Chondrocyte (in vitro differentiated cells): ENCODE data around the gene TMEM191C. TPM values are rescaled to one million over a fixed set of nuclear protein-coding genes. Genes with fewer than 3 reads are reported as not detected.
"Not testable (repeated sequence)": the region's sequence is repeated elsewhere in the genome, so short reads cannot be mapped to it uniquely, and the experiment has no call there.

Experiments
- DNase-seq: peaks from one replicate; pipeline ENCODE4 v3.0.0; 2021; ENCODE audit warnings: mixed read lengths, low spot score
- H3K27ac Mint-ChIP-seq: one replicate; pipeline ENCODE4 v1.8.0; 2021; ENCODE audit warnings: mild to moderate bottlenecking, moderate library complexity, mixed read lengths; ENCODE audit not compliant: unreplicated experiment
- H3K27me3 Mint-ChIP-seq: 2 replicates; pipeline ENCODE4 v1.8.0; 2021; ENCODE audit warnings: low read depth, mixed read lengths
- H3K36me3 Mint-ChIP-seq: 2 replicates; pipeline ENCODE4 v1.8.0; 2021; ENCODE audit warnings: low read depth, mixed read lengths
- H3K4me1 Mint-ChIP-seq: 2 replicates; pipeline ENCODE4 v1.8.0; 2021; ENCODE audit warnings: low read depth, mild to moderate bottlenecking, mixed read lengths
- H3K4me3 Mint-ChIP-seq: one replicate; pipeline ENCODE4 v1.8.0; 2021; ENCODE audit warnings: mild to moderate bottlenecking, moderate library complexity, mixed read lengths; ENCODE audit not compliant: unreplicated experiment
- H3K9me3 Mint-ChIP-seq: 2 replicates; pipeline ENCODE4 v1.8.0; 2021; ENCODE audit warnings: low read depth, mixed read lengths
- CTCF ChIP-seq: fragments of 200-600 bp; sonication (generic); IDR thresholded peaks from 2 replicates; pipeline ENCODE4 v1.5.0; 2021; ENCODE audit warnings: antibody characterized with exemption, mild to moderate bottlenecking, moderate library complexity
- total RNA-seq: library from RNA; stranded (reverse); gene quantifications from 3 replicates; pipeline ENCODE4 v1.2.1, GENCODE V29; 2021

The TMEM191C gene
- total RNA-seq, 1 donor from 2014 or later: 1.7 TPM

GRCh38 chr22:21442123-21442522 is 25.1 kb upstream of the TMEM191C start:
- not testable (repeated sequence) for DNase-seq, H3K27ac Mint-ChIP-seq, H3K36me3 Mint-ChIP-seq, H3K4me1 Mint-ChIP-seq, H3K27me3 Mint-ChIP-seq, H3K9me3 Mint-ChIP-seq, H3K4me3 Mint-ChIP-seq

GRCh38 chr22:21442646-21443045 is 24.5 kb upstream of the TMEM191C start:
- not testable (repeated sequence) for H3K9me3 Mint-ChIP-seq, H3K4me3 Mint-ChIP-seq, H3K36me3 Mint-ChIP-seq, H3K27me3 Mint-ChIP-seq, H3K27ac Mint-ChIP-seq, H3K4me1 Mint-ChIP-seq
- DNase-seq: peak; percentile 70

- H3K36me3 Mint-ChIP-seq: peaks cover 6% of the 10 kb centered on the region
- H3K27me3 Mint-ChIP-seq: no peaks in the 10 kb centered on the region
- H3K4me3 Mint-ChIP-seq: no peak overlapping the region
- DNase-seq: peak; percentile 80
- no peak overlapping the region for H3K27ac Mint-ChIP-seq
- no peaks in the 10 kb centered on the region for H3K4me1 Mint-ChIP-seq
- no peak for TF ChIP-seq CTCF
- no peaks in the 10 kb centered on the region for H3K9me3 Mint-ChIP-seq
Measured at GRCh38 chr22:21443057-21443734, 24.0 kb upstream of the TMEM191C start.

- Mint-ChIP-seq H3K4me3 (no peak overlapping the region), H3K4me1 (no peaks in the 10 kb centered on the region), H3K36me3 (peaks cover 6% of the 10 kb centered on the region), H3K9me3 (no peaks in the 10 kb centered on the region), H3K27ac (no peak overlapping the region), H3K27me3 (no peaks in the 10 kb centered on the region)
- DNase-seq: peak; percentile 61
- no peak for TF ChIP-seq CTCF
Measured at GRCh38 chr22:21443735-21444421, 23.3 kb upstream of the TMEM191C start.

- Mint-ChIP-seq H3K27ac (no peak overlapping the region), H3K4me1 (no peaks in the 10 kb centered on the region), H3K27me3 (no peaks in the 10 kb centered on the region), H3K9me3 (no peaks in the 10 kb centered on the region), H3K4me3 (no peak overlapping the region), H3K36me3 (peaks cover 6% of the 10 kb centered on the region)
- TF ChIP-seq CTCF: no peak
- peak; percentile 93 for DNase-seq
Measured at GRCh38 chr22:21444701-21445436, 22.3 kb upstream of the TMEM191C start.

GRCh38 chr22:21445437-21446127 is 21.6 kb upstream of the TMEM191C start:
- no peak overlapping the region for H3K27ac Mint-ChIP-seq

More at GRCh38 chr22:21445437-21446127, 21.6 kb upstream of the TMEM191C start:
- no peak overlapping the region for H3K4me3 Mint-ChIP-seq
- no peaks in the 10 kb centered on the region for H3K27me3 Mint-ChIP-seq
- peak; percentile 87 for DNase-seq
- no peaks in the 10 kb centered on the region for H3K9me3 Mint-ChIP-seq
- no peak for TF ChIP-seq CTCF
- peaks cover 6% of the 10 kb centered on the region for H3K36me3 Mint-ChIP-seq
- H3K4me1 Mint-ChIP-seq: no peaks in the 10 kb centered on the region
